Erythroblast (primary cell): ENCODE measurements around the gene IL22RA2.
"Not testable (repeated sequence)": the region's sequence is repeated elsewhere in the genome, so short reads cannot be mapped to it uniquely, and the experiment has no call there.

Source experiments
- DNase-seq, 2 experiments: peaks; one replicate each; lab custom pipeline; 2025; lab: John Stamatoyannopoulos, UW
- GATA1 ChIP-seq: IDR thresholded peaks from 2 replicates; pipeline ENCODE4 v1.6.1; 2011; ENCODE audit warnings: low read depth, mild to moderate bottlenecking, control low read depth, low read length, moderate library complexity
- POLR2A ChIP-seq: IDR thresholded peaks from 2 replicates; pipeline ENCODE4 v1.6.1; 2011; ENCODE audit warnings: mild to moderate bottlenecking, low read length

The IL22RA2 gene

GRCh38 chr6:137208279-137208678 lies 34.8 kb upstream of the IL22RA2 start:
- DNase-seq = no peak
- TF ChIP-seq POLR2A = no peak
- TF ChIP-seq GATA1 = no peak

- not testable (repeated sequence) for DNase-seq
These were observed 34.0 kb upstream of the IL22RA2 start for GRCh38 chr6:137207457-137207856.

- no peak for TF ChIP-seq POLR2A
- TF ChIP-seq GATA1 = no peak
- DNase-seq = no peak
These were observed 33.1 kb upstream of the IL22RA2 start for GRCh38 chr6:137206577-137206976.

GRCh38 chr6:137203256-137203655 lies 29.8 kb upstream of the IL22RA2 start:
- TF ChIP-seq GATA1 = no peak
- TF ChIP-seq POLR2A = no peak
- DNase-seq = no peak

- no peak for TF ChIP-seq GATA1
- no peak for TF ChIP-seq POLR2A
- peak in 1 of 2 experiments; percentile 1 for DNase-seq
These were observed 28.6 kb upstream of the IL22RA2 start for GRCh38 chr6:137202078-137202477.

- DNase-seq = no peak
- TF ChIP-seq POLR2A (no peak), GATA1 (no peak)
These were observed 27.6 kb upstream of the IL22RA2 start for GRCh38 chr6:137201006-137201405.

GRCh38 chr6:137200288-137200687 lies 26.8 kb upstream of the IL22RA2 start:
- no peak for TF ChIP-seq POLR2A
- TF ChIP-seq GATA1 = no peak
- DNase-seq = no peak

- TF ChIP-seq POLR2A = no peak
- no peak for TF ChIP-seq GATA1
- no peak for DNase-seq
These were observed 24.5 kb upstream of the IL22RA2 start for GRCh38 chr6:137197684-137198645.

- TF ChIP-seq GATA1 (no peak), POLR2A (no peak)
- no peak for DNase-seq
These were observed 20.0 kb upstream of the IL22RA2 start for GRCh38 chr6:137193256-137194070.

GRCh38 chr6:137192821-137193220 lies 19.4 kb upstream of the IL22RA2 start:
- TF ChIP-seq GATA1 = no peak
- TF ChIP-seq POLR2A = no peak
- no peak for DNase-seq

GRCh38 chr6:137191670-137192069 lies 18.2 kb upstream of the IL22RA2 start:
- TF ChIP-seq GATA1 (no peak), POLR2A (no peak)
- no peak for DNase-seq

GRCh38 chr6:137191236-137191635 lies 17.8 kb upstream of the IL22RA2 start:
- no peak for TF ChIP-seq POLR2A
- TF ChIP-seq GATA1 = no peak

GRCh38 chr6:137190583-137191094 lies 17.2 kb upstream of the IL22RA2 start:
- DNase-seq = no peak

More at GRCh38 chr6:137191236-137191635, 17.8 kb upstream of the IL22RA2 start:
- DNase-seq = no peak

GRCh38 chr6:137188855-137189254 lies 15.4 kb upstream of the IL22RA2 start:
- TF ChIP-seq POLR2A = no peak
- peak; percentile 39 to 54 for DNase-seq

More at GRCh38 chr6:137190583-137191094, 17.2 kb upstream of the IL22RA2 start:
- no peak for TF ChIP-seq POLR2A
- no peak for TF ChIP-seq GATA1
